DND-41 (cell line): ENCODE data around the gene MRPL3.

Experiments used
- ATAC-seq: fragments of 200-7000 bp; cut with Tn5 transposase; 3 replicates; pipeline ENCODE4 v1.9.1; 2021; ENCODE audit warnings: low read depth; ENCODE audit not compliant: insufficient read depth
- DNase-seq: peaks from one replicate; pipeline ENCODE4 v3.0.0-alpha.2; 2020
- H2AFZ ChIP-seq: 2 replicates; pipeline ENCODE4 v1.6.0; 2012; ENCODE audit warnings: low read depth, low read length
- H3K27ac ChIP-seq: 2 replicates; pipeline ENCODE4 v1.5.1; 2012; ENCODE audit warnings: low read length, inconsistent platforms
- H3K27me3 ChIP-seq: fragments of 200-600 bp; sonication (generic); 2 replicates; pipeline ENCODE4 v1.6.0; 2012; ENCODE audit warnings: low read length, mild to moderate bottlenecking, inconsistent platforms; ENCODE audit not compliant: insufficient read depth, poor library complexity
- H3K36me3 ChIP-seq: 2 replicates; pipeline ENCODE4 v1.5.1; 2012; ENCODE audit warnings: low read length, inconsistent platforms; ENCODE audit not compliant: insufficient read depth
- H3K4me1 ChIP-seq: 2 replicates; pipeline ENCODE4 v1.5.1; 2012; ENCODE audit warnings: mild to moderate bottlenecking, low read length; ENCODE audit not compliant: insufficient read depth
- H3K4me2 ChIP-seq: 2 replicates; pipeline ENCODE4 v1.6.0; 2012; ENCODE audit warnings: mild to moderate bottlenecking, moderate library complexity, low read length, inconsistent platforms; ENCODE audit not compliant: insufficient read depth
- H3K4me3 ChIP-seq, 2 experiments: fragments of 200-600 bp in 1 of 2; shearing (Covaris generic) in 1 of 2; 2 replicates each; pipeline ENCODE4 v1.5.1; 2012 to 2016; ENCODE audit warnings: inconsistent platforms in 2 of 2, low read length in 2 of 2, mild to moderate bottlenecking in 2 of 2, low read depth in 1 of 2, moderate library complexity in 1 of 2
- H3K79me2 ChIP-seq: 2 replicates; pipeline ENCODE4 v1.6.0; 2012; ENCODE audit warnings: low read length, inconsistent platforms; ENCODE audit not compliant: insufficient read depth
- H3K9ac ChIP-seq: 2 replicates; pipeline ENCODE4 v1.6.0; 2012; ENCODE audit warnings: low read depth, mild to moderate bottlenecking, inconsistent platforms, low read length, moderate library complexity
- H3K9me3 ChIP-seq: 2 replicates; pipeline ENCODE4 v1.5.1; 2012; ENCODE audit warnings: low read length, moderate library complexity, mild to moderate bottlenecking, inconsistent platforms; ENCODE audit not compliant: insufficient read depth, severe bottlenecking
- H4K20me1 ChIP-seq: 2 replicates; pipeline ENCODE4 v1.6.0; 2012; ENCODE audit warnings: low read length; ENCODE audit not compliant: insufficient read depth
- CTCF ChIP-seq: IDR thresholded peaks from 2 replicates; pipeline ENCODE4 v1.5.1; 2012; ENCODE audit warnings: borderline replicate concordance, low read length, moderate library complexity, mild to moderate bottlenecking; ENCODE audit not compliant: poor library complexity, severe bottlenecking; ENCODE audit errors: extremely low read depth
- EZH2 ChIP-seq: IDR thresholded peaks from 3 replicates; pipeline ENCODE4 v1.6.1; 2012; ENCODE audit warnings: borderline replicate concordance, low read depth, mild to moderate bottlenecking, moderate library complexity, low read length, inconsistent platforms; ENCODE audit not compliant: severe bottlenecking

Gene MRPL3

DNA sequence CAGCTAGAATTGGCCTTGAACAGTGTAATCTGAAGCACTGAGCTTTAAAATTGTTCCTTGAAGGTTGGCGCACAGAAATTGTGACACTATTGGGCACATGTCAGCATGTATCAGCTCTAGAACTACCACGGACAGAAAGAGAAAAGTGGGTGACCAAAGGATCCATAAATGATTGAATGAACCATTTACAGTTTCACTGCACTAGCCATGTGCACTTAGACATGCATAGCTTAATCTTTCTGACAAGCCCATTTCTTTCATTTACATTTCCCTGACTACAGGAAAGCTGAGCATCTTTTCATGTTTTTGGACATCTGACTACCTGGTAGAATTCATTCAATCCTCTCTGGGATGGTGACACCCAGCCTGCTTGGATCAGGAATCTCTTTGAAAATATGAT, 85.0 kb downstream of the MRPL3 start:
- Histone ChIP-seq H4K20me1 (no peaks in the 10 kb centered on the region), H2AFZ (no peak overlapping the region), H3K36me3 (no peaks in the 10 kb centered on the region), H3K27me3 (no peaks in the 10 kb centered on the region), H3K4me2 (no peak overlapping the region), H3K27ac (no peak overlapping the region), H3K9ac (no peak overlapping the region), H3K4me1 (no peaks in the 10 kb centered on the region), H3K79me2 (no peaks in the 10 kb centered on the region), H3K4me3 (no peak overlapping the region), H3K9me3 (no peaks in the 10 kb centered on the region)
- no peak for TF ChIP-seq CTCF
- TF ChIP-seq EZH2 = no peak
- no peak for ATAC-seq
- DNase-seq = no peak
